IMR-90 (cell line): ENCODE data around the gene MDM1. TPM values are rescaled to one million over a fixed set of nuclear protein-coding genes. Genes with fewer than 3 reads are reported as not detected.

Experiments used
- ATAC-seq: fragments of 200-7000 bp; cut with Tn5 transposase; 2 replicates; pipeline ENCODE4 v1.9.1; 2020; ENCODE audit warnings: low read depth, mild to moderate bottlenecking, moderate library complexity
- BruUV-seq: library from RNA; stranded (reverse); fragments of 400-500 nt; replicated peaks from 2 replicates; lab custom pipeline; 2021; lab: Mats Ljungman, UMichigan
- CTCF ChIA-PET: fragments of 300-600 bp; formaldehyde crosslinking; extraction: SDS; loops from one replicate; lab custom pipeline; 2021; ENCODE audit warnings: antibody characterized with exemption; lab: Yijun Ruan, JAX
- POLR2A ChIA-PET: fragments of 300-600 bp; sonication (Branson Sonifier 250); formaldehyde crosslinking; loops from one replicate; lab custom pipeline; 2022; ENCODE audit warnings: antibody characterized with exemption; ENCODE audit not compliant: unreplicated experiment; lab: Charles Lee
- DNase-seq: peaks from one replicate; pipeline ENCODE4 v3.0.0; 2013
- H2AFZ ChIP-seq: replicated peaks from 2 replicates; pipeline ENCODE3; 2013; ENCODE audit warnings: low read length, mild to moderate bottlenecking; ENCODE audit not compliant: poor library complexity
- H2AK5ac ChIP-seq: 2 replicates; pipeline ENCODE4 v1.6.1; 2013; ENCODE audit warnings: low read depth, low read length, inconsistent platforms
- H2AK9ac ChIP-seq: replicated peaks from 2 replicates; pipeline ENCODE3; 2013; ENCODE audit warnings: mild to moderate bottlenecking, low read depth, low read length, moderate library complexity; ENCODE audit not compliant: poor library complexity
- H2BK120ac ChIP-seq: 2 replicates; pipeline ENCODE4 v1.6.1; 2013; ENCODE audit warnings: low read depth, low read length, inconsistent platforms
- H2BK15ac ChIP-seq: 3 replicates; pipeline ENCODE4 v1.6.1; 2013; ENCODE audit warnings: low read depth, low read length, inconsistent platforms
- H2BK20ac ChIP-seq: 2 replicates; pipeline ENCODE4 v1.6.1; 2013; ENCODE audit warnings: low read depth, mild to moderate bottlenecking, inconsistent platforms, low read length, moderate library complexity
- H2BK5ac ChIP-seq: 2 replicates; pipeline ENCODE4 v1.6.1; 2013; ENCODE audit warnings: mild to moderate bottlenecking, low read depth, low read length, inconsistent platforms; ENCODE audit not compliant: poor library complexity, severe bottlenecking
- H3K14ac ChIP-seq: replicated peaks from 2 replicates; pipeline ENCODE4 v1.6.1; 2013; ENCODE audit warnings: low read depth, low read length, inconsistent platforms
- H3K18ac ChIP-seq: 2 replicates; pipeline ENCODE4 v1.6.1; 2013; ENCODE audit warnings: low read depth, low read length, control low read depth
- H3K23ac ChIP-seq: 2 replicates; pipeline ENCODE4 v1.6.1; 2013; ENCODE audit warnings: low read depth, low read length, inconsistent platforms
- H3K27ac ChIP-seq: 2 replicates; pipeline ENCODE4 v1.5.1; 2013; ENCODE audit warnings: mild to moderate bottlenecking, control low read depth, low read length; ENCODE audit not compliant: insufficient read depth
- H3K27me3 ChIP-seq: 2 replicates; pipeline ENCODE4 v1.6.1; 2013; ENCODE audit warnings: low read length; ENCODE audit not compliant: control insufficient read depth, insufficient read depth
- H3K36me3 ChIP-seq: 2 replicates; pipeline ENCODE4 v1.6.1; 2013; ENCODE audit warnings: low read length, mixed read lengths; ENCODE audit not compliant: control insufficient read depth, insufficient read depth
- H3K4ac ChIP-seq: 2 replicates; pipeline ENCODE4 v1.6.1; 2013; ENCODE audit warnings: low read depth, low read length, inconsistent platforms
- H3K4me1 ChIP-seq: 2 replicates; pipeline ENCODE4 v1.6.1; 2013; ENCODE audit warnings: low read length, mixed read lengths; ENCODE audit not compliant: control insufficient read depth, insufficient read depth
- H3K4me2 ChIP-seq: 2 replicates; pipeline ENCODE4 v1.6.1; 2013; ENCODE audit warnings: low read depth, mild to moderate bottlenecking, control low read depth, low read length, moderate library complexity
- H3K4me3 ChIP-seq: 2 replicates; pipeline ENCODE4 v1.5.1; 2013; ENCODE audit warnings: low read depth, mild to moderate bottlenecking, control low read depth, low read length, moderate library complexity; ENCODE audit not compliant: insufficient read depth
- H3K56ac ChIP-seq: 2 replicates; pipeline ENCODE4 v1.6.1; 2013; ENCODE audit warnings: low read length, inconsistent platforms; ENCODE audit not compliant: insufficient read depth; ENCODE audit errors: extremely low read depth
- H3K79me1 ChIP-seq, 2 experiments: 2 replicates each; pipeline ENCODE4 v1.6.1; 2013; ENCODE audit warnings: low read length in 2 of 2, inconsistent platforms in 1 of 2, low read depth in 1 of 2
- H3K9ac ChIP-seq: 2 replicates; pipeline ENCODE4 v1.6.1; 2013; ENCODE audit warnings: low read depth, low read length, control low read depth
- H3K9me1 ChIP-seq: 2 replicates; pipeline ENCODE4 v1.6.1; 2013; ENCODE audit warnings: low read length, inconsistent platforms; ENCODE audit not compliant: insufficient read depth
- H3K9me3 ChIP-seq: 2 replicates; pipeline ENCODE4 v1.6.1; 2013; ENCODE audit warnings: low read length; ENCODE audit not compliant: control insufficient read depth, insufficient read depth
- H4K20me1 ChIP-seq: 2 replicates; pipeline ENCODE4 v1.6.1; 2013; ENCODE audit warnings: low read length, inconsistent platforms; ENCODE audit not compliant: insufficient read depth
- H4K5ac ChIP-seq: 2 replicates; pipeline ENCODE4 v1.6.1; 2013; ENCODE audit warnings: mild to moderate bottlenecking, low read depth, low read length, control low read depth
- H4K8ac ChIP-seq, 2 experiments: 2 replicates each; pipeline ENCODE4 v1.6.1; 2013; ENCODE audit warnings: low read depth in 2 of 2, low read length in 2 of 2, control low read depth in 1 of 2, inconsistent platforms in 1 of 2
- H4K91ac ChIP-seq: 2 replicates; pipeline ENCODE4 v1.6.1; 2013; ENCODE audit warnings: low read depth, low read length, inconsistent platforms; ENCODE audit not compliant: insufficient read depth
- CEBPB ChIP-seq: IDR thresholded peaks from 2 replicates; pipeline ENCODE4 v1.6.1; 2012; ENCODE audit warnings: low read depth, low read length, improper control_type of control experiment
- FOS ChIP-seq: fragments of 150-350 bp; IDR thresholded peaks from 2 replicates; pipeline ENCODE4 v1.6.1; 2016; ENCODE audit warnings: low read depth, low read length
- MAZ ChIP-seq: IDR thresholded peaks from 2 replicates; pipeline ENCODE4 v1.6.1; 2012; ENCODE audit warnings: low read depth, mild to moderate bottlenecking, low read length, improper control_type of control experiment, moderate library complexity, borderline replicate concordance
- POLR2A ChIP-seq: IDR thresholded peaks from 2 replicates; pipeline ENCODE4 v1.6.1; 2012; ENCODE audit warnings: mild to moderate bottlenecking, low read depth, low read length
- RAD21 ChIP-seq: IDR thresholded peaks from 2 replicates; pipeline ENCODE4 v1.6.1; 2012; ENCODE audit warnings: low read length, improper control_type of control experiment
- WGBS, 2 experiments: methylation state at CpG; one replicate each; pipeline versions ENCODE4 v1.1.5 to v1.1.7; 2013; ENCODE audit warnings: missing lambda C conversion rate in 2 of 2; ENCODE audit not compliant: insufficient read length in 1 of 2; ENCODE audit errors: extremely low coverage in 2 of 2; 5-methylcytosine and 5-hydroxymethylcytosine counted together
- dilution Hi-C: fragments of 300-500 bp; cut with HindIII; formaldehyde crosslinking; loops from one replicate; pipeline ENCODE4 v1.14.3; 2018; ENCODE audit warnings: low sequenced_read_pairs; ENCODE audit not compliant: unreplicated experiment
- in situ Hi-C: fragments of 300-500 bp; cut with MboI; formaldehyde crosslinking; loops from 3 replicates; pipeline ENCODE4 v1.14.3; 2019; ENCODE audit warnings: low sequenced_read_pairs, inconsistent platforms, mixed read lengths
- intact Hi-C: fragments of 100-400 bp; cut with micrococcal nuclease; formaldehyde crosslinking; loops from 2 replicates; pipeline ENCODE4 v1.10.0; 2022
- polyA plus RNA-seq, 3 experiments: library from polyadenylated mRNA; depleted of rRNA; stranded (reverse); fragments of >200 nt; gene quantifications; 2 replicates each; pipeline ENCODE4 v1.2.3, GENCODE V29; 2012; ENCODE audit warnings: low replicate concordance in 1 of 3
- total RNA-seq: library from RNA; depleted of rRNA; stranded (reverse); fragments of >200 nt; gene quantifications from 2 replicates; pipeline ENCODE4 v1.2.3, GENCODE V29; 2012

The MDM1 gene
- total and polyA plus RNA-seq, 2 of the 4 experiments (the other 2 are of a cell fraction), result 5.6 to 5.7 TPM

DNA sequence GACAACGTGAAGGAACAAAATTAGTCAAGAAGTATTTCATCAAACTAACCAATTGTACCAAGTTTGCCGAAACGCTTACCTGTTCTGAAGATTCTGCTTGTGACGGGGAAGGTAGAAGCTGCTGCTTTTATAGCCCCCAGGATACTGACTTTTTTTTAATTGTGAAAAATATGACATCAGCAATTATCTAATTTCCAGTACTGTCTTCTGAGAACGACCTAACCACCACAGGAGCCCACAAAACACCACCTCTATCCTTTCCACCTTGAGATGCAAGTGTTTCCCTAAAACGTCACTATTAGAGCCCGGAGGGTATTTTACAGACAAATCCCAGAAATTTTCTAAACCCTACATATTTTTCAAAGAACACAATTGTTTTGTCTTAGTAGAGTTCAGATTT lies 78.7 kb downstream of the MDM1 start, which contains the start of gene IL22 (continued):
- TF ChIP-seq RAD21, result no peak
- no peak for TF ChIP-seq FOS

DNA sequence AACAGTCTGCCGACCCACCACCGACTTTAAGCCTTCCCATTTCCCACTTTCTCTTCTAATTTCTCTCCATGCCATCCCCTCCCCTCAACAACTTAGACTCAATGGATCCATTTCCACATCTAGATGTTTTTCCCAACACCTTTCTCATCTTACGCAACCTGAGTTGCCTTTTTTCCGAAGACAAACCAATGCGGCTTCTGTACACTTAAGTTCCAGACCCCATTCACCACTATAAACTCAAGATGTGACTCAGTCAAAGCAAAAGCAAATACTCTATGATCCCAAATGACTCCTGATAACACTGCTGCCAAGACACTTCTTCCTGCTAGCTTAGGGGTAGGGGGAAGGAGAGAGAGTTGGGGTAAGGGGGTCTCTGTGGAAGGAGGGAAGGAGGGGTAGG lies 80.1 kb downstream of the MDM1 start:
- no peaks in the 10 kb centered on the region for H3K9me3 ChIP-seq
- no peak overlapping the region for H3K27ac ChIP-seq
- WGBS, 2 experiments, result no CpG with 5 or more reads among the region's 5 CpGs
- BruUV-seq, result no TSS peak
- ChIA-PET CTCF (no interaction called here), POLR2A (no interaction called here)
- no peak for ATAC-seq
- H4K91ac ChIP-seq, result no peak overlapping the region
- H4K5ac ChIP-seq, result no peak overlapping the region
- H3K4ac ChIP-seq, result no peak overlapping the region
- no peaks in the 10 kb centered on the region for H4K20me1 ChIP-seq
- no peaks in the 10 kb centered on the region for H3K9me1 ChIP-seq
- H2BK5ac ChIP-seq, result no peak overlapping the region
- no peak overlapping the region for H2BK15ac ChIP-seq
- intact Hi-C loops (no loop called here), dilution Hi-C loops (no loop called here), in situ Hi-C loops (no loop called here)
- H3K36me3 ChIP-seq, result no peaks in the 10 kb centered on the region
- H2AK5ac ChIP-seq, result no peak overlapping the region
- H2BK20ac ChIP-seq, result no peak overlapping the region
- H3K18ac ChIP-seq, result no peak overlapping the region
- no peak overlapping the region for H3K14ac ChIP-seq
- H3K9ac ChIP-seq, result no peak overlapping the region
- no peak overlapping the region for H2AFZ ChIP-seq
- H3K27me3 ChIP-seq, result peaks cover 5% of the 10 kb centered on the region; the same call in 1 of the 2 replicates
- H4K8ac ChIP-seq, result no peak overlapping the region
- DNase-seq, result no peak
- no peak overlapping the region for H3K23ac ChIP-seq
- H2BK120ac ChIP-seq, result no peak overlapping the region
- TF ChIP-seq POLR2A (no peak), CEBPB (peak; percentile 29; the same call in 1 of the 2 replicates), MAZ (no peak)
- H3K56ac ChIP-seq, result no peak overlapping the region
- no peaks in the 10 kb centered on the region for H3K4me1 ChIP-seq
- no peaks in the 10 kb centered on the region for H3K79me1 ChIP-seq
- H3K4me2 ChIP-seq, result no peak overlapping the region
- no peak overlapping the region for H3K4me3 ChIP-seq
- H2AK9ac ChIP-seq, result no peak overlapping the region
